Gastrocnemius medialis (tissue), 4 donors: Measurements from ENCODE around the gene FCGBP. TPM values are rescaled to one million over a fixed set of nuclear protein-coding genes. Genes with fewer than 3 reads are reported as not detected.

Source experiments
- ATAC-seq, 2 donors: fragments of 150-250 bp; one replicate each; pipeline ENCODE4 v1.9.1; 2016
- DNase-seq, 2 donors: peaks; one replicate each; pipeline ENCODE4 v3.0.0-alpha.2; 2019
- H3K27ac ChIP-seq, 4 donors: fragments of 200-600 bp; sonication (generic); 1 replicate in 1 of 4; 2 replicates in 3 of 4; pipeline ENCODE4 v1.5.1; 2016 to 2018; ENCODE audit warnings: mild to moderate bottlenecking in 2 of 4, moderate library complexity in 1 of 4
- H3K27me3 ChIP-seq, 3 donors: fragments of 200-600 bp; sonication (generic) in 2 of 3; 1 replicate in 1 of 3; 2 replicates in 2 of 3; pipeline versions ENCODE4 v1.5.1 to v1.6.0; 2016 to 2019; ENCODE audit warnings: mild to moderate bottlenecking in 1 of 3, moderate library complexity in 1 of 3
- H3K36me3 ChIP-seq, 2 donors: fragments of 200-600 bp; sonication (generic) in 1 of 2; one replicate each; pipeline ENCODE4 v1.5.1; 2017 to 2018
- H3K4me1 ChIP-seq, 2 donors: fragments of 200-600 bp; sonication (generic) in 1 of 2; one replicate each; pipeline ENCODE4 v1.5.1; 2016 to 2017; ENCODE audit warnings: mild to moderate bottlenecking in 2 of 2
- H3K4me3 ChIP-seq, 4 donors: fragments of 200-600 bp; sonication (generic) in 3 of 4; 1 replicate in 1 of 4; 2 replicates in 3 of 4; pipeline ENCODE4 v1.5.1; 2016 to 2019; ENCODE audit warnings: mild to moderate bottlenecking in 2 of 4
- H3K9me3 ChIP-seq, 3 donors: fragments of 200-600 bp; sonication (generic) in 2 of 3; 1 replicate in 1 of 3; 2 replicates in 2 of 3; pipeline ENCODE4 v1.5.1; 2016 to 2019
- POLR2A ChIP-seq, 2 donors: fragments of 450-650 bp; IDR thresholded peaks; one replicate each; pipeline ENCODE4 v1.6.1; 2017; ENCODE audit warnings: antibody characterized with exemption in 2 of 2, mild to moderate bottlenecking in 2 of 2, moderate library complexity in 2 of 2
- in situ Hi-C, 4 donors: fragments of 200-750 bp; cut with MboI; loops; one replicate each; pipeline versions ENCODE4 v1.15.0 to v1.8.0; 2017; ENCODE audit warnings: low sequenced_read_pairs in 4 of 4
- intact Hi-C: fragments of 100-400 bp; cut with DNase I; formaldehyde crosslinking; loops from one replicate; pipeline ENCODE4 v1.15.1; 2023; ENCODE audit warnings: low total_unique reads
- total RNA-seq, 4 donors: library from RNA; depleted of rRNA; stranded (reverse); fragments of >200 nt; gene quantifications; one replicate each; pipeline versions ENCODE4 v1.1.0 to v1.2.3, GENCODE V29; 2016
- TF ChIP-seq, protein P1 (sequence below), 5 experiments: fragments of 450-650 bp in 3 of 5; fragments of 200-600 bp in 2 of 5; sonication (generic) in 2 of 5; IDR thresholded peaks in 4 of 5; conservative IDR thresholded peaks in 1 of 5; 1 replicate in 4 of 5; 2 replicates in 1 of 5; pipeline ENCODE4 v1.5.1; 2016 to 2019; ENCODE audit warnings: antibody characterized with exemption in 5 of 5, mild to moderate bottlenecking in 3 of 5, moderate library complexity in 3 of 5

Gene FCGBP
- total RNA-seq, 4 donors from 2014 or later = 2.2 to 11.2 (median 7.2) TPM

DNA sequence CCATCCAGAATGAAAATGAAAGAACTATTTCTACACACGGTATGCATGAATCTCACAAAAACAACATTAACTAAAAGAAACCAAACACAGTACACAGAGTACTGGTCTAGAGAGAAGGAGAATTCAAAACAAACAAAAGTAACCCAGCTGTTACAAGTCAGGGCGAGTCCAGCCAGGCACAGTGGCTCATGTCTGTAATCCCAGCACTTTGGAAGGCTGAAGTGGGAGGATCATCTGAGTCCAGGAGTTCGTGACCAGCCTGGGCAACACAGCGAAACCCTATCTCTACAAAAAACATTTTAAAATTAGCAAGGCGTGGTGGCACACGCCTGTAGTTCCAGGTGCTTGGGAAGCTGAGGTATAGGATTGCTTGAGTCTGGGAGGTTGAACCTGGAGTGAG lies 34.8 kb upstream of the FCGBP start:
- no peak for ATAC-seq

DNA sequence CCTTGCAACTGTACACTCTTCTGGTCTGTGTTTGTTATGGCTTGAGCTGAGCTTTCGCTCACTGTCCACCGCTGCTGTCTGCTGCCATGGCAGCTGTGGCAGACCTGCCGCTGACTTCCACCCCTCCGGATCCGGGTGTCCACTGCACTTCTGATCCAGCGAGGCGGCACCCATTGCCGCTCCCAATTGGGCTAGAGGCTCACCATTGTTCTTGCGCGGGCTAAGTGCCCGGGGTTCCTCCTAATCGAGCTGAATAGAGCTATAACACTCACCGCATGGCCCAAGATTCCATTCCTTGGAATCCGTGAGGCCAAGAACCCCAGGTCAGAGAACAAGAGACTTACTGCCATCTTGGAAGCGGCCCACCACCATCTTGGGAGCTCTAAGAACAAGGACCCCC lies 34.4 kb upstream of the FCGBP start:
- no peak overlapping the region for H3K27ac ChIP-seq

More for the DNA sequence above, 34.8 kb upstream of the FCGBP start:
- Histone ChIP-seq H3K27ac (peak overlapping the region in 3 of 4 donors; percentile 97 to 99 (median 99)), H3K4me1 (peaks cover 21 to 23% of the 10 kb centered on the region in 2 donors), H3K27me3 (no peaks in the 10 kb centered on the region), H3K4me3 (no peak overlapping the region), H3K9me3 (no peaks in the 10 kb centered on the region), H3K36me3 (peaks cover 0 to 21% of the 10 kb centered on the region in 2 donors)
- no peak for TF ChIP-seq POLR2A (IDR thresholded peaks at IDR 0.05)
- TF ChIP-seq, protein P1, sequence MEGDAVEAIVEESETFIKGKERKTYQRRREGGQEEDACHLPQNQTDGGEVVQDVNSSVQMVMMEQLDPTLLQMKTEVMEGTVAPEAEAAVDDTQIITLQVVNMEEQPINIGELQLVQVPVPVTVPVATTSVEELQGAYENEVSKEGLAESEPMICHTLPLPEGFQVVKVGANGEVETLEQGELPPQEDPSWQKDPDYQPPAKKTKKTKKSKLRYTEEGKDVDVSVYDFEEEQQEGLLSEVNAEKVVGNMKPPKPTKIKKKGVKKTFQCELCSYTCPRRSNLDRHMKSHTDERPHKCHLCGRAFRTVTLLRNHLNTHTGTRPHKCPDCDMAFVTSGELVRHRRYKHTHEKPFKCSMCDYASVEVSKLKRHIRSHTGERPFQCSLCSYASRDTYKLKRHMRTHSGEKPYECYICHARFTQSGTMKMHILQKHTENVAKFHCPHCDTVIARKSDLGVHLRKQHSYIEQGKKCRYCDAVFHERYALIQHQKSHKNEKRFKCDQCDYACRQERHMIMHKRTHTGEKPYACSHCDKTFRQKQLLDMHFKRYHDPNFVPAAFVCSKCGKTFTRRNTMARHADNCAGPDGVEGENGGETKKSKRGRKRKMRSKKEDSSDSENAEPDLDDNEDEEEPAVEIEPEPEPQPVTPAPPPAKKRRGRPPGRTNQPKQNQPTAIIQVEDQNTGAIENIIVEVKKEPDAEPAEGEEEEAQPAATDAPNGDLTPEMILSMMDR (IDR thresholded peaks at IDR 0.05 in 4 of 5, conservative IDR thresholded peaks at IDR 0.05 in 1 of 5) = no peak
- intact Hi-C loops = no loop called here
- DNase-seq = no peak
- in situ Hi-C loops = loop anchor here in 2 of 4 donors (10.0 to 25.0 kb wide), 2 partner anchors 182 to 184 kb away; partner anchors contain the start of gene LEUTX (in 1 of the 2)

DNA sequence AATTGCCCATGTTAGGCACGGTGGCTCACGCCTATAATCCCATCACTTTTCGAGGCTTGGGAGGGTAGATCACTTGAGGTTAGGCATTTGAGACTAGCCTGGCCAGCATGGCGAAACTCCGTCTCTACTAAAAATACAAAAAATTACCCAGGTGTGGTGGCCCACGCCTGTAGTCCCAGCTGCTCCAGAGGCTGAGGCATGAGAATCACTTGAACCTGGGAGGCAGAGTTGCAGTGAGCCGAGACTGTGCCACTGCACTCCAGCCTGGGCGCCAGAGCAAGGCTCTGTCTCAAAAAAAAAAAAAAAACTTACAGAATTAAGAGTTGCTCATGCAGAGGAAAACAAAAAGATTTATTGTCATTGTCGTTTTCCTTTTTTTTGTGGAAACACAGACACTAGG lies 33.1 kb upstream of the FCGBP start:
- intact Hi-C loops (no loop called here), in situ Hi-C loops (loop anchor here in 2 of 4 donors (10.0 to 25.0 kb wide), 2 partner anchors 180 to 183 kb away; partner anchors contain the start of gene LEUTX (in 1 of the 2))
- no peak for ATAC-seq

More for the DNA sequence above, 34.4 kb upstream of the FCGBP start:
- DNase-seq = no peak
- Histone ChIP-seq H3K4me3 (no peak overlapping the region), H3K9me3 (no peaks in the 10 kb centered on the region), H3K27me3 (no peaks in the 10 kb centered on the region), H3K36me3 (peaks cover 0 to 16% of the 10 kb centered on the region in 2 donors), H3K4me1 (peaks cover 21 to 23% of the 10 kb centered on the region in 2 donors)
- in situ Hi-C loops = loop anchor here in 2 of 4 donors (10.0 to 25.0 kb wide), 2 partner anchors 181 to 184 kb away; partner anchors contain the start of gene LEUTX (in 1 of the 2)
- ATAC-seq = no peak
- TF ChIP-seq, protein P1 (IDR thresholded peaks at IDR 0.05 in 4 of 5, conservative IDR thresholded peaks at IDR 0.05 in 1 of 5) = no peak
- TF ChIP-seq POLR2A (IDR thresholded peaks at IDR 0.05) = no peak
- intact Hi-C loops = no loop called here

DNA sequence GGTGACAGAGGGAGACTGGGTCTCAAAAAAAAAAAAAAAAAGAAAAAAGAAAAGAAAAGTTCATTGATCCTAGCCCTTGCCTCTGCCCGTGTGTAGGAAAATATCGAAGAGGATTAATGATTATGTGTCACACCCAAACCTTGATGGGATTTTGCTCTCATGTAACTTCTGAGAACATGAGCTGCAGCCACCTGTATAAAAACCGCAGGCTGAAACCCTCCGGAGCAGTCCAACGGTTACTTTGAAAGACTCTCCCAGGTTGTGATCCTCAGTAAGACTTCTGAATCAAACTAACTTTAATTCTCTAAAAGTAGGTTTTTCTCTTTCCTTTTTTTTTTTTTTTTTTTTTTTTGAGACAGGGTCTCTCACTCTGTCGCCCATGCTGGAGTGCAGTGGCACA lies 32.2 kb upstream of the FCGBP start:
- Histone ChIP-seq H3K9me3 (no peaks in the 10 kb centered on the region), H3K27ac (no peak overlapping the region), H3K4me1 (peaks cover 10 to 13% of the 10 kb centered on the region in 2 donors), H3K27me3 (no peaks in the 10 kb centered on the region), H3K36me3 (no peaks in the 10 kb centered on the region), H3K4me3 (no peak overlapping the region)
- in situ Hi-C loops = loop anchor here in 2 of 4 donors (10.0 to 25.0 kb wide), 2 partner anchors 179 to 182 kb away; partner anchors contain the start of gene LEUTX (in 1 of the 2)
- DNase-seq (no peak), ATAC-seq (no peak)
- intact Hi-C loops = no loop called here
- no peak for TF ChIP-seq POLR2A (IDR thresholded peaks at IDR 0.05)
- TF ChIP-seq, protein P1 (IDR thresholded peaks at IDR 0.05 in 4 of 5, conservative IDR thresholded peaks at IDR 0.05 in 1 of 5) = no peak

More for the DNA sequence above, 33.1 kb upstream of the FCGBP start:
- Histone ChIP-seq H3K9me3 (no peaks in the 10 kb centered on the region), H3K27ac (no peak overlapping the region), H3K4me1 (peaks cover 20 to 21% of the 10 kb centered on the region in 2 donors), H3K4me3 (no peak overlapping the region), H3K27me3 (no peaks in the 10 kb centered on the region), H3K36me3 (peaks cover 0 to 4% of the 10 kb centered on the region in 2 donors)
- DNase-seq = no peak
- TF ChIP-seq, protein P1 (IDR thresholded peaks at IDR 0.05 in 4 of 5, conservative IDR thresholded peaks at IDR 0.05 in 1 of 5) = no peak
- TF ChIP-seq POLR2A (IDR thresholded peaks at IDR 0.05) = no peak
